Measurements from ENCODE around the gene GPRIN1.

- TF ChIP-seq TAF1 (conservative IDR thresholded peaks at IDR 0.05) (no peak), CTCF (IDR thresholded peaks at IDR 0.05; ENCODE audit: low read depth, low read length, missing input control) (no peak), SP1 (IDR thresholded peaks at IDR 0.05) (no peak), REST (IDR thresholded peaks at IDR 0.05) (no peak), ATF3 (IDR thresholded peaks at IDR 0.05) (no peak), MAX (IDR thresholded peaks at IDR 0.05) (no peak), ZBTB33 (IDR thresholded peaks at IDR 0.05) (no peak), RAD21 (IDR thresholded peaks at IDR 0.05) (no peak), YY1 (IDR thresholded peaks at IDR 0.05) (no peak), FOXA1 (IDR thresholded peaks at IDR 0.05) (no peak), NR2F2 (IDR thresholded peaks at IDR 0.05) (no peak)
These were observed 35.7 kb downstream of the GPRIN1 start for GRCh38 chr5:176574297-176574591.

All from liver (tissue), 3 donors.